HFF-Myc (cell line): Measurements from ENCODE around the gene NF1.
"Not testable (repeated sequence)": the region's sequence is repeated elsewhere in the genome, so short reads cannot be mapped to it uniquely, and the experiment has no call there.

ENCODE experiments used
- DNase-seq: peaks from one replicate; pipeline ENCODE4 v3.0.0-alpha.2; 2011; ENCODE audit warnings: low read depth; ENCODE audit errors: extremely low read depth
- H3K4me3 ChIP-seq: replicated peaks from 2 replicates; pipeline ENCODE4 v1.5.1; 2011; ENCODE audit warnings: low read depth, mild to moderate bottlenecking, control low read depth, low read length
- TF ChIP-seq, protein P1 (sequence below): IDR thresholded peaks from 2 replicates; pipeline ENCODE4 v1.5.1; 2012; ENCODE audit warnings: mild to moderate bottlenecking, low read depth, low read length, control low read depth; ENCODE audit errors: missing control alignments

Gene NF1

DNA sequence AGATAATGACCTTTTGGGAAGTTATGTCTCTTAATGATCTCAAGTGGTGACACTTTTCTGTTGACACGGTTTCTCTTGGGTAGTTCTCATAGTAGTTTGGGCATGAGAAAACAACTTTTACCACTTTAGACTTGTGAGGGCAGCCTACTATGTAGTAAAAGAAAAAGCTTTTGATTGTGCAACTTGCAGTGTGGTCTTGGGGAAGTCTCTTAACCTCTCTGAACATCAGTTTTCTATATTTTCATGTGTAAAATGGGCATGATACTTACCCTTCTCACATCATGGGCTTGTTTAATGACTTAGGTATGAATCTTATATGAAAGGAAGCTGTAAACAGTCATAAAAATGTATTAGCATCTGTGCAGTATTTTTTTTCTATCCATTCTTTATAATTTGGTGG lies 11.2 kb downstream of the NF1 start:
- TF ChIP-seq, protein P1, sequence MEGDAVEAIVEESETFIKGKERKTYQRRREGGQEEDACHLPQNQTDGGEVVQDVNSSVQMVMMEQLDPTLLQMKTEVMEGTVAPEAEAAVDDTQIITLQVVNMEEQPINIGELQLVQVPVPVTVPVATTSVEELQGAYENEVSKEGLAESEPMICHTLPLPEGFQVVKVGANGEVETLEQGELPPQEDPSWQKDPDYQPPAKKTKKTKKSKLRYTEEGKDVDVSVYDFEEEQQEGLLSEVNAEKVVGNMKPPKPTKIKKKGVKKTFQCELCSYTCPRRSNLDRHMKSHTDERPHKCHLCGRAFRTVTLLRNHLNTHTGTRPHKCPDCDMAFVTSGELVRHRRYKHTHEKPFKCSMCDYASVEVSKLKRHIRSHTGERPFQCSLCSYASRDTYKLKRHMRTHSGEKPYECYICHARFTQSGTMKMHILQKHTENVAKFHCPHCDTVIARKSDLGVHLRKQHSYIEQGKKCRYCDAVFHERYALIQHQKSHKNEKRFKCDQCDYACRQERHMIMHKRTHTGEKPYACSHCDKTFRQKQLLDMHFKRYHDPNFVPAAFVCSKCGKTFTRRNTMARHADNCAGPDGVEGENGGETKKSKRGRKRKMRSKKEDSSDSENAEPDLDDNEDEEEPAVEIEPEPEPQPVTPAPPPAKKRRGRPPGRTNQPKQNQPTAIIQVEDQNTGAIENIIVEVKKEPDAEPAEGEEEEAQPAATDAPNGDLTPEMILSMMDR: no peak
- DNase-seq: no peak
- no peak overlapping the region for H3K4me3 ChIP-seq

DNA sequence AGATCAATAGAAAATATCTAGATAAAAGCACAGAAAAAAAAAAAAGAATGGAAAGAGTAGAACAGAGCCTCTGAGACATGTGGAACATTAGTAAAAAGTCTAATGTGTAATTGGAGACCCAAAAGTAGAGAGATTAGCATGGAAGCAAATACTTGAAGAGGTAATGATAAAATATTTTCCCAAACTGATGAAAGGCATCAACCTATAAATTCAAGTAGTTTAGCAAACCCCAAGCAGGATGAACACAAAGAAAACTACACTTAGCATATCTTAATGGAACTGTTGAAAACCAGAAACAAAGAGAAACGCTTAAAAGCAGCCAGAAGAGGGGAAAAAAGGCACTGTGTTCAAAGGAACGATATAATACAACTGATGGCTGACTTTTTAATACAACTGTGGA lies 16.4 kb downstream of the NF1 start:
- TF ChIP-seq, protein P1: no peak

GRCh38 chr17:31112001-31112661 lies 17.4 kb downstream of the NF1 start:
- TF ChIP-seq, protein P1: no peak
- H3K4me3 ChIP-seq: no peak overlapping the region
- no peak for DNase-seq

More for the DNA sequence above, 16.4 kb downstream of the NF1 start:
- no peak for DNase-seq
- no peak overlapping the region for H3K4me3 ChIP-seq

DNA sequence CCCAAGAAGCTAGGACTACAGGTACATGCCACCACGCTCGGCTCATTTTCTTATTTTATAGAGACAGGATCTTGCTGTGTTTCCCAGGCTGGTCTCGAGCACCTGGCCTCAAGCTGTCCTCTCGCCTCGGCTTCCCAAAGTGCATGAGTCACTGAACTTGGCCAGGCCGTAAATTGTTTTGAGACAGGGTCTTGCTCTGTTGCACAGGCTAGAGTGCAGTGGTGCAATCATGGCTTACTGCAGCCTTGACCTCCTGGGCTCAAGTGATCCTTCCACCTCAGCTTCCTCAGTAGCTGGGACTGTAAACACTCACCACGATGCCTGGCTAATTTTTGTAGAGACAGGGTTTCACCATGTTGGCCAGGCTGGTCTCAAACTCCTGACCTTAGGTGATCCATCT lies 18.6 kb downstream of the NF1 start:
- peak; percentile 70 for DNase-seq
- H3K4me3 ChIP-seq: not testable (repeated sequence)

DNA sequence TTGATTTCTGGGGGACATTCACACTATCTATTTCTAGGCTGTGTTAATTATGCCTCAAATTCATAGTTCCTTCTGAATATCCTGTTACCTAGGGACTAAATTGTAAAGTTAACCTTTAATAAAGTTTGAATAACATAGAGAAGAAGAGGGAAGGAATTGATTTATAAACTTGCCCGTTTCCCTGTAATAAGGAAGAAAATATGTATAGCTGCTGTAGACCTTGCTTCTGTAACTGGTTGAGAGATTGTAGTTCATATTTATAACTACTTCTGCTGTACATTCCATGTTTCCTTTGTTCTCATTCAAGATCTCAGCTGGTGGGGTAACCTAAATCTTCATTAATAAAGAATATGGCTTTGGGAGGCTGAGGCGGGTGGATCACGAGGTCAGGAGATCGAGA lies 19.2 kb downstream of the NF1 start:
- DNase-seq: no peak
- H3K4me3 ChIP-seq: no peak overlapping the region
- TF ChIP-seq, protein P1: no peak

DNA sequence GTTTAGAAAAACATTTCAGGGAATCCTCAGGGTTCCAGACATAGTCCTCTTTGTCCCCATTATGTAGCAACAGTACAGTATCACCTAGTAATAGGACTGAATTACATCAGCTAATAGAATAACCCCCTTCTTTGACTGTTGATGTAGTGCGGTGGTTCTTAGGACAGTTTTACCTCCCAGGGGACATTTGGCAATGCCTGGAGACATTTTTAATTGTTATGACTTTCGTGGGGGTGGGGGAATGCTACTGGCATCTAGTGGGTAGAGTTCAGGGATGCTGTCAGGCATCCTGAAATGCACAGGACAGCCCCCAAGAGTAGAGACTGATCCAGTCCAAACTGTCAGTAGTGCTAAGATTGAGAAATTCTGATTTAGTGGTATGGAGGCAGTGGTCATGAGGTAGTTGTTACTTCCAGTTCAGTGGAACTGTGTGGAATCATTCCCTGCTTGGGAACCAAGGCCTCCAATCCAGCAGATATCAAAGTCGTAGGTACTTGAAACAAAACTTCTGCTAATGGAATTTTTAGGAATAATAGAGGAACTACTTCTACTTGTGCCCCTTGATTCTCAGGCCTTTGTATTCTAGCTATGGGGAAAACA lies 20.3 kb downstream of the NF1 start:
- H3K4me3 ChIP-seq: no peak overlapping the region
- TF ChIP-seq, protein P1: no peak
- no peak for DNase-seq

DNA sequence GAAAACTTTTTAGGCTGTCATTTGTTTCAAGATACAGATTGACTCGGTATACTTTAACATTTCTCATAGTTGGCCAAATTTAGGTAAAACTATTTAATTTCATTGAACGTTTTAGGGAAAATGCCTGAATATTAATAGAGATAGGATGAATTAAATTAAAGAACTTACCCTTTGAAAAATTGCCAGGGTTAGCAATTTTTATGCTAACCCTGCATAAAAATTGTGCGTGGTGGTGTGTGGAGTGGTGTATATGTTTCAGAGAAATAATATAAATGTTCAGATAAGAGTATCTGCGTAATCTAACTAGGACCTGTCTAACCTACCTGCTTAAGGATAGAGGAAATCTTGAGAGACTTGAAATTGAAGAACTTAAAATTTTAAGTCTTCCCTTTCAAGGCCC lies 21.4 kb downstream of the NF1 start:
- TF ChIP-seq, protein P1: no peak
- DNase-seq: no peak
- no peak overlapping the region for H3K4me3 ChIP-seq
